Mesenteric fat pad (tissue), 1 donor: ENCODE data around the gene RTN3. TPM values are rescaled to one million over a fixed set of nuclear protein-coding genes. Genes with fewer than 3 reads are reported as not detected.

Experiments used
- DNase-seq: peaks from one replicate; pipeline ENCODE4 v3.0.0-alpha.2; 2020; ENCODE audit warnings: low spot score
- total RNA-seq: library from RNA; stranded (reverse); fragmentation: NEBNext Ultra II Directional; extraction: Animal tissue kit (Norgen Biotek cat#: 25700); gene quantifications from one replicate; pipeline ENCODE4 v1.2.1, GENCODE V29; 2021
- donor health status: DM: yes; HTN: yes; CAD: no.

The RTN3 gene
- total RNA-seq, 1 donor from 2014 or later, result 267 TPM

DNA sequence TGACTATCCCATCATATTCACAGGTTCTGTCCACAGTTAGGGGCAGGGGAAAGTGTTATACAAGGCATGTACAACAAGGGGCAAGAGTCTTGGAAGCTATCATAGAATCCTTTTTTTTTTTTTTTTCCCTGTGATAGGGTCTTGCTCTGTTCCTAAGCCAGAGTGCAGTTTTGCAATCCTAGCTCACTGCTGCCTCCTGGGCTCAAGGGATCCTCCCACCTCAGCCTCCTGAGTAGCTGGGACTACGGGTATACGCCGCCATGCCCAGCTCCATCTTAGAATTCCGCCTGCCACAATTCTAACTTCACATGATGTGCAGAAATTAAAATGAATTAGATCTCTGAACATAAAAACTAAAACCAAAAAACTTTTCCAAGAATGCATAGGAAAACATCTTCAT lies 55.6 kb downstream of the RTN3 start:
- DNase-seq, result no peak

DNA sequence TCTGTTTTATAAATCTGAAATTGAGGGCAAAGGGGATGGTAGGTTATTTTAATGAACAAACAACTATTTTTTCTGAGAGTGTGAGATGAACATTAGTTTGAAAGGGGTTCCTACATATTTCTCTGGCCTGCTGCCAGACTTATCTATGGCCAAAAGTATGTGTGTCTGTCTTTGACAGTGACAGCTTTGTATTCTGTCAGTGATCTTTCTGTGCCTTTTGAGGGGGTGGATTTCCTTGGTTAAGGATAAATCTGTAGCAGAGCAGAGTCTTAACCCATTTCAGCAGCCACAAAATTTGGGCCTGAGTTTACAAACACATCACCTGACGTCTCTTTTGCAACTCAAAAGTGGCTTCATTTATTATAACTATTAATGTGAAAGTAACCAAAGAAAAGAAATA lies 56.4 kb downstream of the RTN3 start:
- DNase-seq, result no peak

DNA sequence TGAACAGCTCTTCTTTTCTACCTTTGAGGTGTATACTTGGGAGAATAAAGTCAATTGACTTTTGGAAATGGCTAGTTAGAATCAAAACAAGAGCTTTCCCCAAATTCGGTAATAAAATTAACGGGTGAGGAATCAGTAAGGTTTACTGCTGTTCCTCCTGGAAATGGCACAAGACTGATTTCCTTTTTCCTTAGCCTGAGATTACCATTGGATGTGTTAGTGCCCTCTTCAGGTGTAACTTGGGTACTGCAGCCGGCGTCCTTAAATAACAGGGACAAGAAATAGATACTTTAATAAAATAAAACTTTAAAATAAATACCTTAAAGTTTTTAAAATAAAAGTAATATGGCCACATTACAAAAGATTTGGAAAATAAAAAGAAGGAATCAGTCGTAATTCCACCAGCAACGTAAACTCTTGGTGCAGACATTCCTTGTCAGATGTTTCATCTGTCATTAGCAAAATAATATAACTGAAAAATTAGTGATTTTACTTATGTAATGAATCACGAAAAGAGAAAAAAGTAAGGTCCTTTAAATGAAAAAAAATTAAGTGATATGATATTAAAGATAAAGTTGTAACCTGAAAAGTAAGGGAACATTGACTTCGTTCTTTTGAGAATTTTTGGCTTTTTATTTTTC lies 57.5 kb downstream of the RTN3 start:
- no peak for DNase-seq

- no peak for DNase-seq
These were observed 64.2 kb downstream of the RTN3 start for GRCh38 chr11:63745304-63746170.

DNA sequence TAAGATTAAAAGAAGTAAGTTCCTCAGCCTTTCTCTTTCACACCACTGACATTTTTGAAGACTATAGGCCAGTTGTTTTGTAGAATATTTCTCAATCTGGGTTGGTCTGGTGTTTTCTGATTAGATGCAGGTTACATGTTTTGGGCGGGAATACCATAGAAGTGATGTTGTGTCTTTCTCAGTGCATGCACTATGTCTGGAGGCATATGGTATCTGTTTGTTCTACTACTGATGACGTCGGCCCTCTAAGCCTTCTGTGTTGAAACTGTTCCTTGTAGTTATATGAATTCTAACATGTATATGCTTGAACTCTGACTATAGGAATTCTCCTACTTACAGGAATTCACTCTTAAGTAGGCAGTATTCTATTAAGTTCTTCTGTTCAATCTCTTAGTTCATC lies 65.7 kb downstream of the RTN3 start:
- DNase-seq, result no peak

GRCh38 chr11:63749624-63750023 lies 68.3 kb downstream of the RTN3 start:
- DNase-seq, result no peak

DNA sequence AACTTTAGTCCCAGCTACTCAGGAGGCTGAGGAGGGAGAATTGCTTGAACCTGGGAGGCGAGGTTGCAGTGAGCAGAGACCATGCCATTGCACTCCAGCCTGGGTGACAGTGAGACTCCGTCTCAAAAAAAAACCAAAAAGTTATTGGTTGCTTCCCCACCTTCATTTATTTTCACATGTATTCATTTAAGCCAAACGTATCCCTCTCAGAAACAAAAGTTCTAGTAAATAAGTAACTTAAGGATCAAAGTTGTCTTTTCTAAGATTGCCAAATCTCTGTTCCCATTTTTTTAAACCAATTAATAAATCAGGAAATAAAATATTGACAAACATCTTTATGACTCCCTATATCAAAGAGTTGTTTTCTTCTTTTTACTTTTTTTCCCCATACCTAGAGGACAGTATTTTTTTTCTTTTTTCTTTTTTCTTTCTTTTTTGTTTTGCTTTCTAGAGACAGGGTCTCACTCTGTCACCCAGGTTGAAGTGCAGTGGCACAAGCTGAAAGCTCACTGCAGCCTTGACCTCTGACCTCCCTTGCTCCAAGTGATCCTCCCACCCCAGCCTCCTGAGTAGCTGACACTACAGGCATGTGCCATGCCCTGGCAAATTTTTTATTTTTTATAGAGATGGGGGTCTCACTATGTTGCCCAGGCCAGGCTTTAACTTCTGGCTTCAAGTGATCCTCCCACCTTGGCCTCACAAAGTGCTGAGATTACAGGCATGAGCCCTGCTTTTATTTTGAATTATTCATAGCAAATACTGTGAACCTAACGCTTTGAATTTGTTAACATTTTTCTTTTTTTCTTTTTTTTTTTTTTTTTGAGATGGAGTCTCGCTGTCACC lies 75.8 kb downstream of the RTN3 start:
- no peak for DNase-seq

DNA sequence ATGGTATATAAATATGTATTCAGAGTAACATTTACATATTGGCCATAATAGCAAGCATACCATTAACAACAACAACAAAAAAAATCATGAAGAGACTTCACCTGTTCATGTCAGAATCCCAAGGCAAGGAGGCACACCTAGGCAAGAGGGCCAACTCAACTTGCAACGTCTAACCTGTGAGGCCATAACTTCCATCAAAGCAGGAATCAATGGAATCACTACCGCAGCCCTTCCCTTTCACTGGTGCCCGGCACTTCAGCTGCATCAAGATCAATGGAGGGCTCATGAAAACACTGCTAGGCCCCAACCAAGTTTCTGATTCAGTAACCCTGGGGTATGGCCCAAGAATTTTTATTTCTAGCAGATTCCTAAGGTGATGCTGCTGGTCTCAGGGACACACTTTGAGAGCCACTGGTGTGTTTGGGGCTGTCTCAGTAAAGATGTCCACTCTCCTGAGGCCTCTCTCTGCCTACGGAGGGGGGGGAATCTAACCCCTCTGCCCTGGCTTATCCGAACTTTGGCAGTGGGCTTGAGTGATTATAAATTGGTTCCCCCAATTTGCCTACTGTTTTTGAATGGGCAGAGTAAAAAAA lies 79.3 kb downstream of the RTN3 start:
- DNase-seq, result no peak

DNA sequence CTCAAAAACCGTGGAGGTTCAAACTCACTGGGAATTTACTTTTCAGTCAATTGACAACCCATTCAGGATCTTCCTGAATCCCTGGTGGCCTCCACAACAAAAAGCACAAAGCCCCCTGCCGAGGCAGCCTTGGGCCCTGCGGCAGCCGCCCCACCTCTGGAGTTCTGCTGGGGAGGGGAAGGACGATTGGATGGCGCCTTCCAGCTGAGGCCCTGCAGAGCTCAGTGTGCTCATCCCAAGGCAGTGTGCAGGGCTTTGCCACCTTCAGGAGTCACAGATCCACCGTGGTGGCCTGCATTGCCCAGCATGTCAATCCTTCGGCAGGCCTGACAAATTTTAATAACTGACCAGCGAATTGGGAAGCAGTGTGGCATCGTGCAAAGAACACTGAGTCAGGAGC lies 79.9 kb downstream of the RTN3 start:
- peak; percentile 62 for DNase-seq

DNA sequence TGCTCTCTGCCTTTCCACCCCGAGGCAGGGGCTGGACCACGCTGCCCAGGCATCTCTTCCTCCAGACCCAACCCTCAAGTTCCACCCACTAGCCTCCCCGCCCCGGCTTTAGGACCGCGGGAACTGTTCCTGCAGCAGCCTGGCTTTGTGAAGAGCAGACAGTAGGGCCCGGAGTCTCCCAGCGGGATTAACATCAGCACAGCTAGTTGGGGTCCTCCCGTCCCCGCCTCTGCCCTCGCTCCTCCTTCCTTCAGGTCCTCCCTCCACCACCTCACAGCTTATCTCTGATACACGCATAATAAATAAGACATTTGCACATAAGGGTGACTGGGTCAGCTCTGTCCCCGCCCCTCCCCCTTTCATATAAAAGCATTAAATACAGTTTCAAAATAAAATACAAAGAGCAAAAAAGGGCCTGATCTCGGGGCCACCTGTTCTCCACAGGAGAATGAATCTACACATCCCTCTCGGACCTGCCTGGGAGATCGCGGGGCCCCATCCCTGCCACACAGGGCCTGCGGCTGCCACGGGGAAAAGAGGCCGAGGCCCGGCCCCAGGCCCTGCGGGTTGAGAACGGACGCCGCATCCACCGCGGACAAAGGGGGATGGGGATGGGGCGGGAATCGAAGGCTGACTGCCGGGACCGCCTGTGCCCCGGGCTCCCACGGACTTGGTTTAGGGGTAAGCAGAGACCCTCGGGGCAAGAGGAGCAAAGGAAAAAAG lies 80.8 kb downstream of the RTN3 start:
- no peak for DNase-seq

GRCh38 chr11:63762654-63763495 lies 81.6 kb downstream of the RTN3 start:
- DNase-seq, result no peak

- DNase-seq, result peak; percentile 87
These were observed 82.4 kb downstream of the RTN3 start for GRCh38 chr11:63763496-63764339.

DNA sequence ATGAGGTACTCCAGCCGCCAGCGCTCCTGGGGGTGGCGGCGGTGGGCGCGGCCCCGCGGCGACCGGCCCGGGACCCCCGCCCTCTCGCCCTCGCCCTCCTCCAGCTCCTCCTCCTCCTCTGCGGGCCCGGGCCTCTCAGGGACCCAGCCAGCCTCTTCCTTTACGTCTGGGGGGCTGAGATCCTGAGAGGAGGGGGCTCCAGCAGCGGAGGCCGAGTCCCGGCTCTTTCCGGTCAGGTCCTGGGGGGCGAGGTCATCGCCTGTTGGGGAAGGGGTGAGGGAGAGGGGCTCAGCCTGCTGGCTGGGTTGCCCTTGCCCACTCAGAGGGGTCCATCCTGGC lies 83.0 kb downstream of the RTN3 start:
- no peak for DNase-seq

- peak; percentile 89 for DNase-seq
These were observed 83.7 kb downstream of the RTN3 start for GRCh38 chr11:63764679-63765647.

DNA sequence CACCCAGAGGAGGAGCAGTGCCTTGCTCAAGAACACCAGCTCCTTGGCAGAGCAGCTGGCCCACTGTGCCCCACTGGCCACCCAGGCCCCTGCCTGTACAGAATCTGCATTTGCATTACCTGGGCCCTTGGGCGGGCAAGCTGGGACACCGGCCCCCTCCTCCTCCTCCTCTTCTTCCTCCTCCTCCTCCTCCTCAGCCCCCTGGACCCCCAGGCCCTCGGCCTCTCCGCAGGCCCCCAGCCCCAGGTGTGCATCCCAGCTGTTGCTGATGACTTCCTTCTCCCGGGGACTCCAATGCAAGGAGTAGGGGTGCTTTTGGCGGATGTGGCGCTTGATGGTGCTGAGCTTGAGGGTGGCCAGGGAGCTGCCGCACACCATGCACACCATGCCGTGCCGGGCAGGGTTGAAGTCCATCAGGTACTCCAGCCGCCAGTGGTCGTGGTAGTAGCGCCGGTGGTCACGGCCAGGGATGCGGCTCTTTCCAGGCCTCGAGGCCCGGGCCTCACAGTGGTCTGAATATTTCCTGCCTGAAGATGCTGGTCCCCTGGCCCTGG lies 84.5 kb downstream of the RTN3 start:
- DNase-seq, result peak; percentile 82

DNA sequence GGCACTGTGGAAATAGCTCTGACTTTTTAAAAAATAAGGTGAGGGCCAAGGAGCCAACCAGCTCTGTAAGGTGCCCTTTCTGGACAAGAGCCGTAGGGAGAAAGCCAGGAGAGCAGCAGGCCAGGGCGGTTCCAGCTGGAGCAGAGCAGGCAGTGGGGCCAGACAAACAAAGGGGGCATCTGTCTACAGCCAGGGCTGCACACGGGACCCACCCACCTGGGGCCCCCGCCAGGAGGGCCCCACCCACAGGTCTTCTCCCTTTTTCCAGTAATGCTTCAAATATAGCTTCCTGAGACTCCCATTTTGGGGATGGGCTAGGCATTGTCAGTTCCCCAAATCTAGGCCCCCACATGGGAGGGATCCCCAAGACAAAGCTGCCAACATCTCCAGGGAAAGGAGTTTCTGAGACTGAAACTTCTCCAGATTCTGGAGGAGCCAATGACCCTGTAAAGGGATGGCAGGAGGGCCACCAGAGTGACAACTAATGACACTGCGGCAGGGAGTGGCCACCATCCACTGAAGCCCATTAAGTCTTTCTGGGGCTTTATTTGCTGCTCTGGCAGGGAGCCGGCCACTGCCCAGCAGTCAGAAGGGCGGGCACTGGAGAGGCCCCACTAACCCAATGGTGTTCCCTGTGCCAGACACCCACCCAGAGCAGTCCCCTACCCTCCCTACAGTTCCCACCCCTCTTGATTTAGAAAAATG lies 85.4 kb downstream of the RTN3 start:
- DNase-seq, result peak; percentile 83

- peak; percentile 77 for DNase-seq
These were observed 85.9 kb downstream of the RTN3 start for GRCh38 chr11:63767267-63767564.
